Measurements from ENCODE around the gene SNRPA.
A peak's percentile ranks its signal among the peaks of the same experiment; 100 is the strongest.
"Not testable (repeated sequence)": the region's sequence is repeated elsewhere in the genome, so short reads cannot be mapped to it uniquely, and the experiment has no call there.

SNRPA gene

GRCh38 chr19:40806423-40807146 is 55.6 kb downstream of the SNRPA start:
- Histone ChIP-seq H3K36me3 (peaks cover 79% of the 10 kb centered on the region), H3K9me3 (no peaks in the 10 kb centered on the region), H3K9ac (no peak overlapping the region), H3K27ac (no peak overlapping the region), H3K4me1 (peaks cover 71% of the 10 kb centered on the region), H3K4me3 (no peak overlapping the region), H4K20me1 (peaks cover 98% of the 10 kb centered on the region), H3K27me3 (peaks cover 6% of the 10 kb centered on the region), H3K4me2 (peak overlapping the region; percentile 74)
- no peak for TF ChIP-seq Cebpa-rat (IDR thresholded peaks at IDR 0.05)

- no peak overlapping the region for H3K9ac ChIP-seq
- H3K9me3 ChIP-seq, result no peaks in the 10 kb centered on the region
- peaks cover 74% of the 10 kb centered on the region for H3K36me3 ChIP-seq
- H3K4me3 ChIP-seq, result no peak overlapping the region
- H3K27me3 ChIP-seq, result peaks cover 14% of the 10 kb centered on the region
- H3K4me1 ChIP-seq, result peaks cover 70% of the 10 kb centered on the region
- H3K4me2 ChIP-seq, result peak overlapping the region; percentile 74
- H3K27ac ChIP-seq, result no peak overlapping the region
- no peak for TF ChIP-seq Cebpa-rat (IDR thresholded peaks at IDR 0.05)
- H4K20me1 ChIP-seq, result peaks cover 98% of the 10 kb centered on the region
Observed at GRCh38 chr19:40807147-40808020, 56.4 kb downstream of the SNRPA start.

DNA sequence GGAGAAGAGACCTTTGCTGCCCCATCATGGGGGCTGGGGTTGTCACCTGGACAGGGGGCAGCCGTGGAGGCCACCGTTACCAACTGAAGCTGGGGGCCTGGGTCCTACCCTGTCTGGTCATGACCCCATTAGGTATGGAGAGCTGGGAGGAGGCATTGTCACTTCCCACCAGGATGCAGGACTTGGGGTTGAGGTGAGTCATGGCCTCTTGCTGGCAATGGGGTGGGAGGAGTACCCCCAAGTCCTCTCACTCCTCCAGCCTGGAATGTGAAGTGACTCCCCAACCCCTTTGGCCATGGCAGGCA is 57.0 kb downstream of the SNRPA start:
- no peaks in the 10 kb centered on the region for H3K9me3 ChIP-seq
- peaks cover 20% of the 10 kb centered on the region for H3K27me3 ChIP-seq
- H4K20me1 ChIP-seq, result peaks cover 98% of the 10 kb centered on the region
- H3K4me1 ChIP-seq, result peaks cover 64% of the 10 kb centered on the region
- no peak overlapping the region for H3K27ac ChIP-seq
- H3K4me3 ChIP-seq, result no peak overlapping the region
- H3K4me2 ChIP-seq, result no peak overlapping the region
- no peak for TF ChIP-seq Cebpa-rat (IDR thresholded peaks at IDR 0.05)
- peaks cover 68% of the 10 kb centered on the region for H3K36me3 ChIP-seq
- no peak overlapping the region for H3K9ac ChIP-seq

- peaks cover 23% of the 10 kb centered on the region for H3K27me3 ChIP-seq
- no peak overlapping the region for H3K27ac ChIP-seq
- H4K20me1 ChIP-seq, result peaks cover 95% of the 10 kb centered on the region
- H3K9ac ChIP-seq, result no peak overlapping the region
- no peak overlapping the region for H3K4me3 ChIP-seq
- H3K36me3 ChIP-seq, result peaks cover 63% of the 10 kb centered on the region
- no peak overlapping the region for H3K4me2 ChIP-seq
- no peak for TF ChIP-seq Cebpa-rat (IDR thresholded peaks at IDR 0.05)
- H3K4me1 ChIP-seq, result peaks cover 59% of the 10 kb centered on the region
- no peaks in the 10 kb centered on the region for H3K9me3 ChIP-seq
Observed at GRCh38 chr19:40808497-40808896, 57.5 kb downstream of the SNRPA start.

DNA sequence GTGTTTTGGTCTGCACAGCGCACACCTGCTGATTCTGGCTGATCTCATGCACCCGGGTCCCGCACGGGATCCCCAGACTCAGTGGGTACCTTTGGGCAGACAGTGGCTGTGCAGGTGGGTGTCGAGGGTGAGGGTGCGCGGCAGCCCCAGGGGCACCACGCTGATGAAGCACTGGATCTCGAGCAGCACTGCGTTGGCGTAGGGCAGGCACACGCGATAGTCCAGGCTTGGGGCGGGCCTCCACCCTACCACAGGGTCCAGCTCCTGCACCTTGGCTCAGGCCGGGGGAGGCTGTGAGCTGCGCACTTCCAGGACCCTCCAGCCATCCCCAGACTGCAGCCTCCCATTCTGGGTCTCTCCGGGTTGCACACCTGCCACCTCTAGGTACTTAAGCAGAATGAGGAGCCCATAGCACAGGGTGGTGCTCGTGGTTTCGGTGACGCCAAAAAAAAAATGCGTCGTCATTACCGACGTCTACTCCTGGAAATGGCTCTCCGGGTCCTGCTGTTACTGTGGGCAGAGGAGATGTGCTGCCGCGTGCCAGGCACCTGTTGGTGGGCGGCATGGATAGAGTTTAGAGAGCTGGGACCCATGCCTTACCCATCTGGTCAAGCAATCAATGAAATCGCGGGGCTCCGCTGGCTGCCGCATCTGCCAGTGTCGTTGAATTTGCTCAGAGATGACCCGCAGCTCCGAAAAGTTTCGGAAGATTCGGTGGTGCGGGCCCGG is 58.5 kb downstream of the SNRPA start:
- no peak overlapping the region for H3K4me2 ChIP-seq
- H3K9me3 ChIP-seq, result no peaks in the 10 kb centered on the region
- no peak overlapping the region for H3K4me3 ChIP-seq
- H3K36me3 ChIP-seq, result peaks cover 53% of the 10 kb centered on the region
- TF ChIP-seq Cebpa-rat (IDR thresholded peaks at IDR 0.05), result no peak
- H4K20me1 ChIP-seq, result peaks cover 85% of the 10 kb centered on the region
- no peak overlapping the region for H3K9ac ChIP-seq
- no peak overlapping the region for H3K27ac ChIP-seq
- peaks cover 26% of the 10 kb centered on the region for H3K27me3 ChIP-seq
- peaks cover 49% of the 10 kb centered on the region for H3K4me1 ChIP-seq

GRCh38 chr19:40810160-40810559 is 59.2 kb downstream of the SNRPA start:
- Histone ChIP-seq H3K36me3 (peaks cover 46% of the 10 kb centered on the region), H3K9me3 (no peaks in the 10 kb centered on the region), H4K20me1 (peaks cover 79% of the 10 kb centered on the region), H3K4me1 (peaks cover 43% of the 10 kb centered on the region), H3K27me3 (peaks cover 26% of the 10 kb centered on the region), H3K4me3 (no peak overlapping the region), H3K4me2 (peak overlapping the region; percentile 85), H3K9ac (no peak overlapping the region), H3K27ac (no peak overlapping the region)
- no peak for TF ChIP-seq Cebpa-rat (IDR thresholded peaks at IDR 0.05)

- Histone ChIP-seq H3K36me3 (peaks cover 40% of the 10 kb centered on the region), H3K4me2 (peak overlapping the region; percentile 85), H3K27me3 (peaks cover 26% of the 10 kb centered on the region), H3K9ac (peak overlapping the region; percentile 34; the same call in 1 of the 2 replicates), H3K4me3 (peak overlapping the region; percentile 65), H4K20me1 (peaks cover 77% of the 10 kb centered on the region), H3K4me1 (peaks cover 36% of the 10 kb centered on the region)
- not testable (repeated sequence) for H3K9me3 ChIP-seq, H3K27ac ChIP-seq
Observed at GRCh38 chr19:40810649-40811408, 59.8 kb downstream of the SNRPA start.

- H3K9ac ChIP-seq, result peak overlapping the region; percentile 34; the same call in 1 of the 2 replicates
- peaks cover 27% of the 10 kb centered on the region for H3K4me1 ChIP-seq
- no peak for TF ChIP-seq Cebpa-rat (IDR thresholded peaks at IDR 0.05)
- peaks cover 34% of the 10 kb centered on the region for H3K36me3 ChIP-seq
- peaks cover 26% of the 10 kb centered on the region for H3K27me3 ChIP-seq
- peaks cover 68% of the 10 kb centered on the region for H4K20me1 ChIP-seq
- peak overlapping the region; percentile 65 for H3K4me3 ChIP-seq
- no peaks in the 10 kb centered on the region for H3K9me3 ChIP-seq
- H3K27ac ChIP-seq, result no peak overlapping the region
- H3K4me2 ChIP-seq, result peak overlapping the region; percentile 85
Observed at GRCh38 chr19:40811478-40812341, 60.7 kb downstream of the SNRPA start.

- peaks cover 18% of the 10 kb centered on the region for H3K4me1 ChIP-seq
- H3K27me3 ChIP-seq, result peaks cover 26% of the 10 kb centered on the region
- H4K20me1 ChIP-seq, result peaks cover 59% of the 10 kb centered on the region
- not testable (repeated sequence) for H3K9ac ChIP-seq, H3K4me3 ChIP-seq, H3K9me3 ChIP-seq, H3K27ac ChIP-seq
- H3K36me3 ChIP-seq, result peaks cover 27% of the 10 kb centered on the region
- H3K4me2 ChIP-seq, result peak overlapping the region; percentile 85; the same call in 1 of the 2 replicates
Observed at GRCh38 chr19:40812571-40812970, 61.6 kb downstream of the SNRPA start.

Measured in BLaER1 (cell line).